ENCODE measurements around the gene CAV1.

Gene CAV1

GRCh38 chr7:116552602-116553001 lies 27.8 kb downstream of the CAV1 start:
- intact Hi-C loops (cut with DNase I), result no loop called here
- DNase-seq, result no peak

- no peak for DNase-seq
- intact Hi-C loops (cut with DNase I), result no loop called here
Measured at GRCh38 chr7:116553168-116553964, 28.5 kb downstream of the CAV1 start.

GRCh38 chr7:116554436-116554835 lies 29.6 kb downstream of the CAV1 start:
- DNase-seq, result no peak
- intact Hi-C loops (cut with DNase I), result no loop called here

GRCh38 chr7:116554911-116555310 lies 30.1 kb downstream of the CAV1 start:
- no peak for DNase-seq
- intact Hi-C loops (cut with DNase I), result no loop called here

- DNase-seq, result no peak
- intact Hi-C loops (cut with DNase I), result no loop called here
Measured at GRCh38 chr7:116557066-116557585, 32.3 kb downstream of the CAV1 start.

- intact Hi-C loops (cut with DNase I), result no loop called here
- DNase-seq, result no peak
Measured at GRCh38 chr7:116557901-116558300, 33.1 kb downstream of the CAV1 start.

- intact Hi-C loops (cut with DNase I), result no loop called here
- DNase-seq, result no peak
Measured at GRCh38 chr7:116560021-116560970, 35.5 kb downstream of the CAV1 start.

- DNase-seq, result no peak
- intact Hi-C loops (cut with DNase I), result no loop called here
Measured at GRCh38 chr7:116561697-116562483, 37.1 kb downstream of the CAV1 start.

GRCh38 chr7:116562529-116563121 lies 37.8 kb downstream of the CAV1 start:
- intact Hi-C loops (cut with DNase I), result no loop called here

GRCh38 chr7:116565981-116566380 lies 41.1 kb downstream of the CAV1 start:
- DNase-seq, result no peak
- intact Hi-C loops (cut with DNase I), result no loop called here

More at GRCh38 chr7:116562529-116563121, 37.8 kb downstream of the CAV1 start:
- no peak for DNase-seq

GRCh38 chr7:116566666-116567065 lies 41.8 kb downstream of the CAV1 start:
- intact Hi-C loops (cut with DNase I), result no loop called here
- no peak for DNase-seq

GRCh38 chr7:116569737-116570136 lies 44.9 kb downstream of the CAV1 start:
- intact Hi-C loops (cut with DNase I), result no loop called here
- DNase-seq, result no peak

- DNase-seq, result no peak
- intact Hi-C loops (cut with DNase I), result no loop called here
Measured at GRCh38 chr7:116570306-116570705, 45.5 kb downstream of the CAV1 start.

- intact Hi-C loops (cut with DNase I), result no loop called here
- DNase-seq, result no peak
Measured at GRCh38 chr7:116571037-116571436, 46.2 kb downstream of the CAV1 start.

- intact Hi-C loops (cut with DNase I), result no loop called here
- DNase-seq, result no peak
Measured at GRCh38 chr7:116571552-116571951, 46.7 kb downstream of the CAV1 start.

GRCh38 chr7:116572036-116572435 lies 47.2 kb downstream of the CAV1 start:
- DNase-seq, result no peak
- intact Hi-C loops (cut with DNase I), result no loop called here

- intact Hi-C loops (cut with DNase I), result no loop called here
- no peak for DNase-seq
Measured at GRCh38 chr7:116573541-116573940, 48.7 kb downstream of the CAV1 start.

GRCh38 chr7:116574025-116574822 lies 49.4 kb downstream of the CAV1 start:
- intact Hi-C loops (cut with DNase I), result no loop called here
- DNase-seq, result no peak

GRCh38 chr7:116575853-116576252 lies 51.0 kb downstream of the CAV1 start:
- intact Hi-C loops (cut with DNase I), result no loop called here
- DNase-seq, result no peak
